ENCODE data around the gene FADS2.

FADS2 gene

DNA sequence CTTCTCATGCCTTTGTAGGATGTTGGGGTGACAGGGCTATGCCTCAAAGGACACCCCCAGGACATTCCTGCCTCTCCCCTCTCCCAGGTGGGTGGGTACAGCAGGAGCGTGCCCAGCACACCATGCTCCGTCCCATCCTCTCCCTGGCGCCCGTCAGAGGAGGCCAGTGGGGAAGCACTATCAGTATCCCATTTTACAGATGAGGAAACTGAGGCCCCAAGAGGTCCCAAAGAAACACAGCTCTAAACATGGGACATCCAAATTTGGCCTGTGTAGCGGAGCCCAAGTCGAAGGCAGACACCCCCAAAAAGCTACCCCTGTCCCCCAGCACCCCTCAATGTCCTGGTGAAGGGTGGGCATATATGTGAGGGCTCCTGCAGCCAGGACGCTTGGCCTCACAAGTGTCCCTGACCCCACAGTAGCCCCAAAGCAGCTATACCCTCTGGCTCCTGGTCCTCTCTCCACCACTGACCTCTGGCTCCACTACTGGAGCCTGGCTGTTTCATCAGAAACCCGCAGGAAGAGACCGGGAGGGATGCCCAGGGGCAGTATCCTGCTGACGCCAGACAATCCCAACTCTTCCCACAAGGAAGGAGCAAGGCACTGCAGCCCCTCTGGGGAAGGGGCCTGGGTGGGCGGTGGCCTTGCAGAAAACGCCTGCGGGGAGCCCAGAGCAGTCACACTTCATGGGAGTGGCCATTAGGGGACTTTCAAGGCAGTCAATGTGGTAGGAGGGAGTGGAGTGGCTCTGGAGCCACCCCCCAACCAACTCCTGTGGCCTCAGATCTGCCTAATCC, 57.9 kb downstream of the FADS2 start:
- intact Hi-C loops (cut with DNase I; ENCODE audit: low total_unique reads): loop anchor here (5.0 kb wide), 2 partner anchors 54 to 89 kb away; no protein-coding TSS in a partner anchor
- TF ChIP-seq, protein P1, sequence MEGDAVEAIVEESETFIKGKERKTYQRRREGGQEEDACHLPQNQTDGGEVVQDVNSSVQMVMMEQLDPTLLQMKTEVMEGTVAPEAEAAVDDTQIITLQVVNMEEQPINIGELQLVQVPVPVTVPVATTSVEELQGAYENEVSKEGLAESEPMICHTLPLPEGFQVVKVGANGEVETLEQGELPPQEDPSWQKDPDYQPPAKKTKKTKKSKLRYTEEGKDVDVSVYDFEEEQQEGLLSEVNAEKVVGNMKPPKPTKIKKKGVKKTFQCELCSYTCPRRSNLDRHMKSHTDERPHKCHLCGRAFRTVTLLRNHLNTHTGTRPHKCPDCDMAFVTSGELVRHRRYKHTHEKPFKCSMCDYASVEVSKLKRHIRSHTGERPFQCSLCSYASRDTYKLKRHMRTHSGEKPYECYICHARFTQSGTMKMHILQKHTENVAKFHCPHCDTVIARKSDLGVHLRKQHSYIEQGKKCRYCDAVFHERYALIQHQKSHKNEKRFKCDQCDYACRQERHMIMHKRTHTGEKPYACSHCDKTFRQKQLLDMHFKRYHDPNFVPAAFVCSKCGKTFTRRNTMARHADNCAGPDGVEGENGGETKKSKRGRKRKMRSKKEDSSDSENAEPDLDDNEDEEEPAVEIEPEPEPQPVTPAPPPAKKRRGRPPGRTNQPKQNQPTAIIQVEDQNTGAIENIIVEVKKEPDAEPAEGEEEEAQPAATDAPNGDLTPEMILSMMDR (IDR thresholded peaks at IDR 0.05): no peak

DNA sequence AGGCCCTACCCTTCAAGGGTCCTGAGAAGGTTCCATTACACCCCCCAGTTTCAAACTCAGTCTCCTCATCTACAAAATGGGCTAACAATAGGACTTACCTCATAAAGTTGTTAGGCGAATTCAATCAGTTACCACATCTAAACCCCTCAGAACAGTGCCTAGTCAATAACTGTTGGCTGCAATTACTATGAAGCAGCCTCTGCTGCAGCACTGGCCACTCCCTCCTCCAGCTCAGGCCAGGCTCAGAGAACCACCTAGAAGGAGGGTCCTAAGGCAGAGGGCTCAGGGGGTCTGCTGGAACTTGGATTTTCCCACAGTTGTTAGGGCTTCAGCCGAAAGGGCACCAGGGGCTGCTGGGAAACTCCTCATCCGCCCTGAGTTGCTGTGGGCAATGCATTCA, 58.5 kb downstream of the FADS2 start:
- H3K36me3 ChIP-seq: no peaks in the 10 kb centered on the region
- TF ChIP-seq, protein P1 (IDR thresholded peaks at IDR 0.05): no peak
- DNase-seq: no peak
- no peaks in the 10 kb centered on the region for H3K27me3 ChIP-seq
- intact Hi-C loops (cut with DNase I; ENCODE audit: low total_unique reads): loop anchor here (5.0 kb wide), 2 partner anchors 54 to 89 kb away; no protein-coding TSS in a partner anchor
- peaks cover 0 to 92% (median 71%) of the 10 kb centered on the region in 4 donors for H3K4me1 ChIP-seq
- no peaks in the 10 kb centered on the region for H3K9me3 ChIP-seq
- peak overlapping the region; percentile 38 to 87 for H3K27ac ChIP-seq
- no peak overlapping the region for H3K4me3 ChIP-seq

More for the DNA sequence above, 57.9 kb downstream of the FADS2 start:
- Histone ChIP-seq H3K36me3 (no peaks in the 10 kb centered on the region), H3K4me1 (peaks cover 0 to 99% (median 75%) of the 10 kb centered on the region in 4 donors), H3K27ac (peak overlapping the region; percentile 23 to 38), H3K4me3 (no peak overlapping the region), H3K9me3 (no peaks in the 10 kb centered on the region), H3K27me3 (no peaks in the 10 kb centered on the region)
- no peak for DNase-seq

DNA sequence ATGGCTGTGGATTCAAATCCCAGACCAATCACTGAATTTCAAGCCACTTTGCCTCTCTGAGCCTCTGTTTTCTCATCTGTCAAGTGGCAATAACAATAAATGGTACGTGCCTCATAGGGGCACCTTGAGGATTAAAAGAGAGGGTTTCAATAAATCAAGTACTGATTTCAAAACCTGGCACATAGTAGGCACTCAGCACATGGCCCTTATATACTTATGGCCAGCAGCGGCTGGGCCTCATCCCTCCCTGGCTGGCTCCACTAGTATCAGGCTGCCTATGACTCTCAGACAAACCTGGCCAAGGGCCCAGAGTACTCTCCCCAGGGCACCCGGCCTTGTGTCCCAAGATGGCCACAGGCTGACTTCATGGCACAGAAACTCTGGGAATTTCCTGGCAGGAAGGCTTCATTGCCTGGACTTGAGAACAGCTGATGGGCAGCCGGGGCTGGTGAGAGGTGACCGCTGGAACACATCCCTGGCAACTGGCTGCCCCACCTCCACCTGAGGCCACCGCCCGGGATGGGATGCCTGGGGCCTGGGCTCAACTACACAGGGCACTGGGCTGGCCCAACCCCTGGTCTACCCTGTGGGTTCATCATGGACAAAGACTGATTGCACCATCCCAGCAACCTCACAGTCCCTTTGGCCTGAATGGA, 59.9 kb downstream of the FADS2 start:
- intact Hi-C loops (cut with DNase I; ENCODE audit: low total_unique reads): loop anchor here (5.0 kb wide), 2 partner anchors 56 to 91 kb away; no protein-coding TSS in a partner anchor
- Histone ChIP-seq H3K36me3 (no peaks in the 10 kb centered on the region), H3K27ac (peak overlapping the region; percentile 87 to 92), H3K27me3 (no peaks in the 10 kb centered on the region), H3K9me3 (no peaks in the 10 kb centered on the region), H3K4me3 (peak overlapping the region; percentile 28 to 85), H3K4me1 (peaks cover 0 to 85% (median 71%) of the 10 kb centered on the region in 4 donors)
- DNase-seq: peak; percentile 94 to 98
- TF ChIP-seq, protein P1 (IDR thresholded peaks at IDR 0.05): no peak

DNA sequence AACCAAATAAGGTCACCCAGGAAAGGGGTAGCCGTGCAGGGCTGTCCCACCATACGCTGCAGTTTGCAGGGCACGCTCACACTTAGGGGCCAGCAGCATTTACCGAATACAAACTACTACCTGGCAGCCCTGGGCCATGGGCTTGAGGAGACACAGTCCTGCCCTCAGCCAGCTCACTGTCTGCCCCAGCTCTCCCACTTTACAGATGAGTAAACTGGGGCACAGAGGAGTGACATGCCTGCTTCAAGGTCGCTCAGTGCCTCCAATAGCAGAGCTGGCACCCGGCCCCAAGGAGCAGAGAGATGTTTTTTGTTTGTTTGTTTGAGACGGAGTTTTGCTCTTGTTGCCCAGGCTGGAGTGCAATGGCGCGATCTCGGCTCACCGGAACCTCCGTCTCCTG, 60.5 kb downstream of the FADS2 start:
- peaks cover 0 to 79% (median 71%) of the 10 kb centered on the region in 4 donors for H3K4me1 ChIP-seq
- H3K9me3 ChIP-seq: no peaks in the 10 kb centered on the region
- no peak for DNase-seq
- TF ChIP-seq, protein P1 (IDR thresholded peaks at IDR 0.05): no peak
- peak overlapping the region; percentile 28 to 85 for H3K4me3 ChIP-seq
- H3K27ac ChIP-seq: peak overlapping the region; percentile 87 to 92
- no peaks in the 10 kb centered on the region for H3K36me3 ChIP-seq
- no peaks in the 10 kb centered on the region for H3K27me3 ChIP-seq
- intact Hi-C loops (cut with DNase I; ENCODE audit: low total_unique reads): loop anchor here (5.0 kb wide), 2 partner anchors 56 to 91 kb away; no protein-coding TSS in a partner anchor

DNA sequence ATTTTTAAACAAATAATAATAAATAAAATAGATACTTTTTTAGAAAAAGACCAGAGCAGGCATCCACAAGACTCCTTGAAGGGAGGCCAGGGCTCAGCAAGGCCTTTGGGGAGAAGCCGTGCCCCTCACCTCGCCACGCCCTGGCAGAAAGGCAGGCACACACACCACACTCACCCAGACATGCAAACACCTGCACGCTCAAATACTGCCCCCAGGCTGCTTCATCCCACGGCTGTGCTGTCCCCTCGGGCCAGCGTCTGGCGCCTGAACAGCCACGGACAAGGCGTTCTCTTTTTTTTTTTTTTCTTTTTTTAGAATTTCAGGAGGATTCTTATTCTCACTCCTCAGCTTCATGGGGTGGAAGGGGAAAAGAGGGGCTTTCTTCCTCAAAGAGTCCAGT, 61.7 kb downstream of the FADS2 start:
- Histone ChIP-seq H3K9me3 (no peaks in the 10 kb centered on the region), H3K4me3 (peak overlapping the region; percentile 85 to 96), H3K4me1 (peaks cover 0 to 72% (median 62%) of the 10 kb centered on the region in 4 donors), H3K27ac (peak overlapping the region; percentile 87 to 92), H3K27me3 (no peaks in the 10 kb centered on the region), H3K36me3 (no peaks in the 10 kb centered on the region)
- DNase-seq: no peak
- intact Hi-C loops (cut with DNase I; ENCODE audit: low total_unique reads): loop anchor here (5.0 kb wide), 3 partner anchors 58 to 93 kb away; partner anchors contain the start of gene FTH1
- TF ChIP-seq, protein P1 (IDR thresholded peaks at IDR 0.05): no peak

Measured in tibial artery (tissue), 4 donors.